ENCODE results near the gene HSD3B7. TPM values are rescaled to one million over a fixed set of nuclear protein-coding genes. Genes with fewer than 3 reads are reported as not detected.
A peak's percentile ranks its signal among the peaks of the same experiment; 100 is the strongest.

Gene HSD3B7
- total and polyA plus RNA-seq, 10 of the 15 experiments (the other 5 are each of a cell fraction or from before 2014, with no cell fraction given): 0.18 to 1.8 (median 0.48) TPM; not detected in 1

GRCh38 chr16:30957456-30958174, 27.4 kb upstream of the HSD3B7 start, which contains the start of gene SETD1A (continued):
- TF ChIP-seq NFYB (IDR thresholded peaks at IDR 0.05; ENCODE audit: insufficient read depth, low read depth, low read length): peak; percentile 66; the same call in 1 of the 2 replicates

DNA sequence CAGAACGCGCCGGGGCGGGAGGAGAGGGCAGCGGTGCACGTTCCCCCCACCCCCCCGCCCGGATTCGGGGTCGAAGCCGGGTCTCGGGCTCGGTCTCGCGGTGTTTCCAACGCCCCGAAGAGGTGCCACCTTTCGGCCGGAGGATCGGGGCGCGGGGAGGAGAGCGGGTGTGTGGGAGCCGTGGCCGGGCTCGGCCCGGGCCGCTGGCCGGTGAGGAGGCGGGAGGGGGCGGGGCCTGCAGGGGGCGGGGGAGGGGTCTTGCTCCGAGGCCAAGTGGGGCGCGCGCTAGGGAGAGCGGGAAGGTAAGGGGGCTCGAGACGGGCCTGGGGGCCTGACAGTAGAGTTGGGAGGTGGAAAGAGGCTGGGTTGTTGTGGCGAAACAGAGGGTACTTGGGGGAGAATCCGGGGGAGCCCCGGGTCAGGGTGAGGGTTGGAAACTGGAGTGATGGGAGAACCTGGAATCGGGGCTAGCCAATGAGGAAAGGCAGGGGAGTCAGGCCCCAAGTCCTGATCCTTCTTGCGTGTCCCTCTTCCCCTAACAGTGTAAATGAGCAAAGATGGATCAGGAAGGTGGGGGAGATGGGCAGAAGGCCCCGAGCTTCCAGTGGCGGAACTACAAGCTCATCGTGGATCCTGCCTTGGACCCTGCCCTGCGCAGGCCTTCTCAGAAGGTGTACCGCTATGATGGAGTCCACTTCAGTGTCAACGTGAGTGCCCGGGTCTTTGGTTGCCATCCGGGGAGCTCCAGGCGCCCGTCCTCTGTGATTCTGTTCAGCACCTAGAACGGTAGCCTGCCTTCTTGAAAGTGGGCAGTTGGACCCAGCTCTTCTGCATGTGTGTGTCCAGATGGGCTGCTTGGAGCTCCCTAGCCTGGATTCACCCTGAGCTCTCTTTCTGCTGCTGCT, 26.6 kb upstream of the HSD3B7 start:
- H3K27ac ChIP-seq (ENCODE audit: control insufficient read depth, insufficient read depth): peak overlapping the region; percentile 60
- DNase-seq (ENCODE audit: low read depth, low spot score) (no peak), ATAC-seq (peak; percentile 32), FAIRE-seq (no peak)
- peak overlapping the region; percentile 78 for H3K4me2 ChIP-seq (ENCODE audit: control insufficient read depth, insufficient read depth)
- intact Hi-C loops (cut with micrococcal nuclease; ENCODE audit: unreplicated experiment) (loop anchor here (10.0 kb wide), 2 partner anchors 136 to 916 kb away; partner anchors contain the start of genes VKORC1 and ZNF267), in situ Hi-C loops (cut with MboI) (loop anchor here (10.0 kb wide), 2 partner anchors 756 to 916 kb away; partner anchors contain the start of gene ZNF267)
- CTCF ChIA-PET: interaction anchor here (0.6 to 0.8 kb wide), 3 partner anchors 16 to 184 kb away, joined by 3 read pairs; no protein-coding TSS in a partner anchor
- no peaks in the 10 kb centered on the region; the same call in 1 of the 2 replicates for H4K20me1 ChIP-seq (ENCODE audit: control insufficient read depth, insufficient read depth)
- SMC1A ChIA-PET (ENCODE audit: uncharacterized antibody, unreplicated experiment): interaction anchor here (0.6 kb wide), 1 partner anchor 116 kb away, joined by 3 read pairs; the partner anchor contains the start of genes ZNF646 and ZNF668
- H3K9ac ChIP-seq (ENCODE audit: control insufficient read depth, insufficient read depth, low read length): peak overlapping the region; percentile 100; the same call in 1 of the 2 replicates
- H3K4me1 ChIP-seq (ENCODE audit: control insufficient read depth, insufficient read depth, low read length): peaks cover 9% of the 10 kb centered on the region
- POLR2A ChIA-PET: interaction anchor here (0.6 to 0.8 kb wide), 2 partner anchors 30 to 149 kb away, joined by 3 to 5 read pairs; no protein-coding TSS in a partner anchor
- H3K79me2 ChIP-seq (ENCODE audit: control insufficient read depth, insufficient read depth, low read length): peaks cover 12% of the 10 kb centered on the region
- peaks cover 8 to 31% of the 10 kb centered on the region in 2 experiments for H3K36me3 ChIP-seq (ENCODE audit: control insufficient read depth in 2 of 2, insufficient read depth in 2 of 2, low read length in 1 of 2)
- RAD21 ChIA-PET (ENCODE audit: unreplicated experiment): interaction anchor here (0.6 kb wide), 1 partner anchor 57 kb away, joined by 3 read pairs; no protein-coding TSS in a partner anchor
- no peaks in the 10 kb centered on the region for H3K9me3 ChIP-seq (replicated peaks; ENCODE audit: control insufficient read depth, insufficient read depth, low read length)
- BruUV-seq (replicated peaks): no TSS peak
- peak; percentile 3; the same call in 1 of the 2 replicates for TF ChIP-seq POLR2A (IDR thresholded peaks at IDR 0.05; ENCODE audit: low read depth, low read length)
- TF ChIP-seq E2F8 (IDR thresholded peaks at IDR 0.05; ENCODE audit: low read depth, partially characterized antibody): no peak
- TF ChIP-seq EGR1 (IDR thresholded peaks at IDR 0.05; ENCODE audit: borderline replicate concordance in 1 of 2, low read depth in 2 of 2, low read length in 2 of 2): peak in 1 of 2 experiments; percentile 29; a peak in 1 of 3 replicates
- peak overlapping the region; percentile 96; the same call in 1 of the 2 replicates for H2AFZ ChIP-seq (ENCODE audit: control insufficient read depth, low read depth, low read length)
- peak overlapping the region; percentile 92 for H3K4me3 ChIP-seq
- H3K27me3 ChIP-seq (replicated peaks in 1 of 2; ENCODE audit: control insufficient read depth in 2 of 2, insufficient read depth in 2 of 2, low read length in 1 of 2): no peaks in the 10 kb centered on the region
- WGBS (ENCODE audit: insufficient coverage, insufficient replicate concordance, low lambda C conversion rate, missing lambda C conversion rate): 38% methylated on average over 27 of the region's 55 CpGs
